HepG2 (cell line): ENCODE results near the gene SEC14L2. TPM values are rescaled to one million over a fixed set of nuclear protein-coding genes. Genes with fewer than 3 reads are reported as not detected.

Experiments used
- AKNA ChIP-seq: sonication (generic); formaldehyde crosslinking; IDR thresholded peaks from 2 replicates; pipeline ENCODE4 v1.4.0; 2020; ENCODE audit warnings: missing genetic modification reagents, borderline replicate concordance
- ATM ChIP-seq: fragments of 450-650 bp; IDR thresholded peaks from 2 replicates; pipeline ENCODE4 v1.7.1; 2017; ENCODE audit warnings: mild to moderate bottlenecking, borderline replicate concordance
- GATA4 ChIP-seq: sonication (generic); IDR thresholded peaks from 2 replicates; pipeline ENCODE4 v1.6.1; 2016; ENCODE audit warnings: antibody characterized with exemption, low read depth, borderline replicate concordance
- HNF1B ChIP-seq: sonication (generic); formaldehyde crosslinking; IDR thresholded peaks from 2 replicates; pipeline ENCODE4 v1.5.1; 2020; ENCODE audit warnings: mild to moderate bottlenecking, moderate library complexity, missing genetic modification reagents
- MIXL1 ChIP-seq: IDR thresholded peaks from 2 replicates; pipeline ENCODE4 v1.6.1; 2016
- RBFOX2 ChIP-seq: fragments of 200-400 bp; formaldehyde crosslinking; IDR thresholded peaks from 2 replicates; pipeline ENCODE4 v1.6.1; 2017; ENCODE audit warnings: low read depth, mild to moderate bottlenecking, low read length
- U2AF1 ChIP-seq: fragments of 200-400 bp; formaldehyde crosslinking; optimal IDR thresholded peaks from 2 replicates; pipeline ENCODE3; 2017; ENCODE audit warnings: mild to moderate bottlenecking, low read depth, low read length
- ZBTB21 ChIP-seq: sonication (generic); formaldehyde crosslinking; IDR thresholded peaks from 2 replicates; pipeline ENCODE4 v1.4.0; 2020; ENCODE audit warnings: missing genetic modification reagents
- ZIK1 ChIP-seq: sonication (generic); formaldehyde crosslinking; IDR thresholded peaks from 2 replicates; pipeline ENCODE4 v1.5.0; 2020; ENCODE audit warnings: mild to moderate bottlenecking, low read depth, missing genetic modification reagents, borderline replicate concordance
- ZNF101 ChIP-seq: sonication (generic); formaldehyde crosslinking; IDR thresholded peaks from 2 replicates; pipeline ENCODE4 v1.4.0; 2020; ENCODE audit warnings: mild to moderate bottlenecking, low read depth, missing genetic modification reagents, borderline replicate concordance
- ZNF329 ChIP-seq: sonication (generic); formaldehyde crosslinking; IDR thresholded peaks from 2 replicates; pipeline ENCODE4 v1.9.0; 2021; ENCODE audit warnings: low read depth, mild to moderate bottlenecking, missing genetic modification reagents
- polyA plus RNA-seq, 8 experiments: library from polyadenylated mRNA; depleted of rRNA in 3 of 8; stranded (reverse) in 7 of 8; unstranded in 1 of 8; fragments of >200 nt; fragmentation: Illumina TruSeq in 4 of 8; extraction: Trizol in 4 of 8; gene quantifications; 2 replicates each; pipeline versions ENCODE4 v1.2.1 to v1.2.3, GENCODE V29; 2011 to 2016; ENCODE audit warnings: low read depth in 4 of 8, missing spikeins in 1 of 8, mixed read lengths in 1 of 8; ENCODE audit not compliant: insufficient read depth in 1 of 8
- total RNA-seq, 5 experiments: library from RNA; depleted of rRNA; stranded (reverse); fragments of >200 nt; fragmentation: Illumina TruSeq; extraction: Trizol; gene quantifications; 2 replicates each; pipeline ENCODE4 v1.2.3, GENCODE V29; 2016; ENCODE audit warnings: low read depth in 1 of 5
- TF ChIP-seq, protein P1 (sequence below): sonication (generic); formaldehyde crosslinking; IDR thresholded peaks from 2 replicates; pipeline ENCODE4 v1.4.0; 2020; ENCODE audit warnings: mild to moderate bottlenecking, missing genetic modification reagents

The SEC14L2 gene
- total and polyA plus RNA-seq, 2 of the 13 experiments (the other 11 are each of a cell fraction or from before 2014, with no cell fraction given): 4.1 to 5.1 TPM

GRCh38 chr22:30425616-30426387 is 29.0 kb downstream of the SEC14L2 start, which contains the start of gene MTFP1 (continued):
- TF ChIP-seq, protein P1, sequence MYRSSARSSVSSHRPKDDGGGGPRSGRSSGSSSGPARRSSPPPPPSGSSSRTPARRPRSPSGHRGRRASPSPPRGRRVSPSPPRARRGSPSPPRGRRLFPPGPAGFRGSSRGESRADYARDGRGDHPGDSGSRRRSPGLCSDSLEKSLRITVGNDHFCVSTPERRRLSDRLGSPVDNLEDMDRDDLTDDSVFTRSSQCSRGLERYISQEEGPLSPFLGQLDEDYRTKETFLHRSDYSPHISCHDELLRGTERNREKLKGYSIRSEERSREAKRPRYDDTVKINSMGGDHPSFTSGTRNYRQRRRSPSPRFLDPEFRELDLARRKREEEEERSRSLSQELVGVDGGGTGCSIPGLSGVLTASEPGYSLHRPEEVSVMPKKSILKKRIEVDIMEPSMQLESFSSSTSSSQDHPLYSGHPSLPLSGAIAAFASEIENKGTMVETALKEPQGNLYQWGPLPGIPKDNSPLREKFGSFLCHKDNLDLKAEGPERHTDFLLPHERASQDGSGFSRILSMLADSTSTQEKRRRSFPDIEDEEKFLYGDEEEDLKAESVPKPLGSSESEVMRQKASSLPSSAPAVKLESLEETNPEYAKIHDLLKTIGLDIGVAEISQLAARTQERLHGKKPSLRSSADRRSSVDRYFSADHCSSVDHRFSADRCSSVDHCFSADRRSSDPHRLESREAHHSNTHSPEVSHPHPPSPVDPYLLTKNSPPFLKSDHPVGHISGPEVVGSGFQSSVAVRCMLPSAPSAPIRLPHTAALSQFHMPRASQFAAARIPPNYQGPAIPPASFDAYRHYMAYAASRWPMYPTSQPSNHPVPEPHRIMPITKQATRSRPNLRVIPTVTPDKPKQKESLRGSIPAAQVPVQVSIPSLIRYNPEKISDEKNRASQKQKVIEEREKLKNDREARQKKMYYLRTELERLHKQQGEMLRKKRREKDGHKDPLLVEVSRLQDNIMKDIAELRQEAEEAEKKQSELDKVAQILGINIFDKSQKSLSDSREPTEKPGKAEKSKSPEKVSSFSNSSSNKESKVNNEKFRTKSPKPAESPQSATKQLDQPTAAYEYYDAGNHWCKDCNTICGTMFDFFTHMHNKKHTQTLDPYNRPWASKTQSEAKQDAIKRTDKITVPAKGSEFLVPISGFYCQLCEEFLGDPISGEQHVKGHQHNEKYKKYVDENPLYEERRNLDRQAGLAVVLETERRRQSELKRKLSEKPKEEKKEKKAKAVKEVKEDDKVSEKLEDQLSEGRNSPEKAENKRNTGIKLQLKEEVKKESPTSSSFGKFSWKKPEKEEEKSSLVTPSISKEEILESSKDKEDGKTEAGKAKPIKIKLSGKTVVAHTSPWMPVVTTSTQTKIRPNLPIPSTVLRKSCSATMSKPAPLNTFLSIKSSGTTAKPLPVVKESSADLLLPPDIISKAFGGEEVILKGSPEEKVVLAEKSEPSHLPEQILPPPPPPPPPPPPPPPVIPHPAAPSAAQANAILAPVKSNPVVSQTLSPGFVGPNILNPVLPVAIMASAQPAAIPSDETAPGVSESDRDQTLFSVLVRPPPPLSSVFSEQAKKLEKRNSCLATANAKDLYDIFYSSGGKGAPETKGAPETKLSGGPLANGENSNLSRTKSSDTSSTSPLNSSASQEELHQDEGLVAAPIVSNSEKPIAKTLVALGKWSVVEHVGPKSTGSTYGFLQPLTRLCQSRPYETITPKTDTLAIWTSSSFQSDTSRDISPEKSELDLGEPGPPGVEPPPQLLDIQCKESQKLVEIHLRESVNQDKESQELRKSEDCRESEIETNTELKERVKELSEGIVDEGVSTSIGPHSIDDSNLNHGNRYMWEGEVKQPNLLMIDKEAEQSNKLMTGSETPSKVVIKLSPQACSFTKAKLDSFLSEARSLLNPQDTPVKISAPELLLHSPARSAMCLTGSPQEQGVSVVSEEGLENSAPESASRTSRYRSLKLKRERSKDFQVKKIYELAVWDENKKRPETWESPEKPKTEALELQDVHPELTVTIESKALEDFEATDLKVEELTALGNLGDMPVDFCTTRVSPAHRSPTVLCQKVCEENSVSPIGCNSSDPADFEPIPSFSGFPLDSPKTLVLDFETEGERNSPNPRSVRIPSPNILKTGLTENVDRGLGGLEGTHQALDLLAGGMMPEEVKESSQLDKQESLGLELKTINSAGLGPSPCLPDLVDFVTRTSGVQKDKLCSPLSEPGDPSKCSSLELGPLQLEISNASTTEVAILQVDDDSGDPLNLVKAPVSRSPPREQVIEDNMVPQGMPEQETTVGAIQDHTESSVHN (CRISPR knock-in tag): no peak
- no peak for TF ChIP-seq ZNF329
- TF ChIP-seq RBFOX2: peak; percentile 83
- no peak for TF ChIP-seq ZNF101 (CRISPR knock-in tag)
- TF ChIP-seq MIXL1: no peak
- TF ChIP-seq HNF1B (CRISPR knock-in tag): peak; percentile 29; the same call in 1 of the 2 replicates
- TF ChIP-seq U2AF1: no peak
- no peak for TF ChIP-seq ATM
- TF ChIP-seq ZBTB21: no peak
- TF ChIP-seq GATA4: 0 out of 2 replicates have a peak, but pooled peaks have one; percentile 46
- no peak for TF ChIP-seq ZIK1 (CRISPR knock-in tag)
- no peak for TF ChIP-seq AKNA (CRISPR knock-in tag)
